Measurements from ENCODE around the gene AMDHD2. TPM values are rescaled to one million over a fixed set of nuclear protein-coding genes. Genes with fewer than 3 reads are reported as not detected.
"Not testable (repeated sequence)": the region's sequence is repeated elsewhere in the genome, so short reads cannot be mapped to it uniquely, and the experiment has no call there.

The AMDHD2 gene
- polyA plus RNA-seq, 1 experiment, result 7.7 TPM

- H3K27ac ChIP-seq (ENCODE audit: low read depth, low read length); H3K4me3 ChIP-seq (ENCODE audit: low read depth, low read length); H3K27me3 ChIP-seq (ENCODE audit: control insufficient read depth, insufficient read depth, low read length); CTCF ChIA-PET; POLR2A ChIA-PET; H3K9me3 ChIP-seq (ENCODE audit: control insufficient read depth, insufficient read depth, low read length); DNase-seq (ENCODE audit: low read depth, low spot score): not testable (repeated sequence)
Measured at GRCh38 chr16:2580143-2580542, 60.0 kb downstream of the AMDHD2 start.

GRCh38 chr16:2580818-2581217 is 60.6 kb downstream of the AMDHD2 start:
- H3K4me3 ChIP-seq (ENCODE audit: low read depth, low read length); H3K27me3 ChIP-seq (ENCODE audit: control insufficient read depth, insufficient read depth, low read length); POLR2A ChIA-PET; CTCF ChIA-PET; H3K9me3 ChIP-seq (ENCODE audit: control insufficient read depth, insufficient read depth, low read length); H3K27ac ChIP-seq (ENCODE audit: low read depth, low read length); DNase-seq (ENCODE audit: low read depth, low spot score): not testable (repeated sequence)

Small RNA genes within 50 kb of the gene (small RNA-seq; reads per million reads assigned to genes)
- gene AC093525.1 (ENCODE audit: insufficient read length, low read depth) (not detected), gene MIR3178 (ENCODE audit: insufficient read length, low read depth) (not detected)

Other genes starting within 250 kb of the AMDHD2 start
- gene ABCA3, start 179.6 kb upstream of the AMDHD2 start, polyA plus RNA-seq (2011; rRNA removed), result 0.06 and 0.30 TPM in 2 replicates
- 2.3 and 2.5 TPM in 2 replicates for gene CCNF, start 90.9 kb upstream of the AMDHD2 start, polyA plus RNA-seq (2011; rRNA removed)
- 1.8 TPM in 2 replicates for gene TEDC2, start 60.3 kb upstream of the AMDHD2 start, polyA plus RNA-seq (2011; rRNA removed)
- gene NTN3, start 49.1 kb upstream of the AMDHD2 start, polyA plus RNA-seq (2011; rRNA removed), result 0.31 and 0.38 TPM in 2 replicates
- gene TBC1D24, start 45.2 kb upstream of the AMDHD2 start, polyA plus RNA-seq (2011; rRNA removed), result 6.0 and 6.4 TPM in 2 replicates
- 11.0 and 19.9 TPM in 2 replicates for gene ATP6V0C, start 6.4 kb upstream of the AMDHD2 start, polyA plus RNA-seq (2011; rRNA removed)
- not detected in 2 replicates for gene CEMP1, start 11.0 kb downstream of the AMDHD2 start, polyA plus RNA-seq (2011; rRNA removed)
- gene PDPK1, start 17.6 kb downstream of the AMDHD2 start, polyA plus RNA-seq (2011; rRNA removed), result 27.7 and 32.4 TPM in 2 replicates
- 27.7 and 27.8 TPM in 2 replicates for gene KCTD5, start 162.2 kb downstream of the AMDHD2 start, polyA plus RNA-seq (2011; rRNA removed)
- 0.32 and 0.46 TPM in 2 replicates for gene PRSS27, start 199.9 kb downstream of the AMDHD2 start, polyA plus RNA-seq (2011; rRNA removed)
- gene SRRM2, start 232.3 kb downstream of the AMDHD2 start, polyA plus RNA-seq (2011; rRNA removed), result 80.5 and 116 TPM in 2 replicates

Measured in AG04450 (cell line).